ENCODE measurements around the gene PRSS50. TPM values are rescaled to one million over a fixed set of nuclear protein-coding genes. Genes with fewer than 3 reads are reported as not detected.

Gene PRSS50
- total RNA-seq, 1 experiment from 2014 or later = 0.70 TPM

DNA sequence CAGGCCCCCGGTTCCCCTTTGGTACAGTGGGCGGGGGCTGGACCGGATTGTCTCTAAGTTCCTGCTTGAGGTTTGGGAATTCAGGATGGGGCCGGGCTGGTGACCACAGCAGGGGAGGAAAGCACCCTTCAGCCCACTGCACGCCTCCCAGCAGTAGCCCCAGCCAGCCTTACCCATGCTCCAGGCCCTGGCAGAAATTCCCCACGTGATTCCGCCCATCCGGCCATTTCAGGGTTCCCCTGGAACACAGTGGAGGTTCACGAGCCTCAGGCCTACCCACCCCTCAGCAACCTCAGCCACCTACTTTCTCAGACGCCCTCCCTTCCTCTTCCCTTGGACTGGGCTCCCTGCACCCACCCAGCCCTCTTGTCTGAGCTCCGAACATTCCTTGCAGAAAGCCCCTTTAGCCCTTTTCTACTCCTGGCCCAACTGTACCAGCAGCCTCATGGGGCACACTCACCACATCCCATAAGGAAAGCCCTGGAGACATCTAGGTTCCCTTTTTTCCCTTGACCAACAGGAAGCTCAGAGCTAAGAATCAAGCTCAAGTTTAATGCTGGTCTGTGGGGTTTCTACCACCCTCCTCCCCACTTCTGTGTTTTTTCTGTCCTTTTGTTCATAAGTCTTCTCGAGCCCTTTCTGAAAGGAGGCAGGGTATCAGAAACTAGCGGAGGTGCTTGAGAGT lies 35.7 kb downstream of the PRSS50 start:
- no peaks in the 10 kb centered on the region for H3K27me3 Mint-ChIP-seq (ENCODE audit: low read depth)
- H3K36me3 Mint-ChIP-seq = no peaks in the 10 kb centered on the region
- CTCF ChIA-PET = interaction anchor here (1.0 to 1.2 kb wide), 2 partner anchors 18 to 228 kb away, joined by 3 read pairs; no protein-coding TSS in a partner anchor
- no peaks in the 10 kb centered on the region for H3K9me3 Mint-ChIP-seq
- ATAC-seq = no peak
- TF ChIP-seq TCF7 (CRISPR knock-in tag; IDR thresholded peaks at IDR 0.05; ENCODE audit: low read depth) (no peak), SP1 (CRISPR knock-in tag; conservative IDR thresholded peaks at IDR 0.05) (no peak), TEAD4 (CRISPR knock-in tag; IDR thresholded peaks at IDR 0.05) (no peak), TEAD1 (CRISPR knock-in tag; IDR thresholded peaks at IDR 0.05) (no peak)
- TF ChIP-seq, protein P1, sequence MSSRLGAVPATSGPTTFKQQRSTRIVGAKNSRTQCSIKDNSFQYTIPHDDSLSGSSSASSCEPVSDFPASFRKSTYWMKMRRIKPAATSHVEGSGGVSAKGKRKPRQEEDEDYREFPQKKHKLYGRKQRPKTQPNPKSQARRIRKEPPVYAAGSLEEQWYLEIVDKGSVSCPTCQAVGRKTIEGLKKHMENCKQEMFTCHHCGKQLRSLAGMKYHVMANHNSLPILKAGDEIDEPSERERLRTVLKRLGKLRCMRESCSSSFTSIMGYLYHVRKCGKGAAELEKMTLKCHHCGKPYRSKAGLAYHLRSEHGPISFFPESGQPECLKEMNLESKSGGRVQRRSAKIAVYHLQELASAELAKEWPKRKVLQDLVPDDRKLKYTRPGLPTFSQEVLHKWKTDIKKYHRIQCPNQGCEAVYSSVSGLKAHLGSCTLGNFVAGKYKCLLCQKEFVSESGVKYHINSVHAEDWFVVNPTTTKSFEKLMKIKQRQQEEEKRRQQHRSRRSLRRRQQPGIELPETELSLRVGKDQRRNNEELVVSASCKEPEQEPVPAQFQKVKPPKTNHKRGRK (CRISPR knock-in tag; IDR thresholded peaks at IDR 0.05; ENCODE audit: borderline replicate concordance) = no peak
- TF ChIP-seq, protein P2, sequence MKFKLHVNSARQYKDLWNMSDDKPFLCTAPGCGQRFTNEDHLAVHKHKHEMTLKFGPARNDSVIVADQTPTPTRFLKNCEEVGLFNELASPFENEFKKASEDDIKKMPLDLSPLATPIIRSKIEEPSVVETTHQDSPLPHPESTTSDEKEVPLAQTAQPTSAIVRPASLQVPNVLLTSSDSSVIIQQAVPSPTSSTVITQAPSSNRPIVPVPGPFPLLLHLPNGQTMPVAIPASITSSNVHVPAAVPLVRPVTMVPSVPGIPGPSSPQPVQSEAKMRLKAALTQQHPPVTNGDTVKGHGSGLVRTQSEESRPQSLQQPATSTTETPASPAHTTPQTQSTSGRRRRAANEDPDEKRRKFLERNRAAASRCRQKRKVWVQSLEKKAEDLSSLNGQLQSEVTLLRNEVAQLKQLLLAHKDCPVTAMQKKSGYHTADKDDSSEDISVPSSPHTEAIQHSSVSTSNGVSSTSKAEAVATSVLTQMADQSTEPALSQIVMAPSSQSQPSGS (CRISPR knock-in tag; IDR thresholded peaks at IDR 0.05; ENCODE audit: borderline replicate concordance, low read depth) = no peak
- H3K4me3 Mint-ChIP-seq = no peak overlapping the region
- no peaks in the 10 kb centered on the region for H3K4me1 Mint-ChIP-seq
- POLR2A ChIA-PET = no interaction called here
- DNase-seq (ENCODE audit: low spot score) = no peak
- H3K27ac Mint-ChIP-seq = no peak overlapping the region

DNA sequence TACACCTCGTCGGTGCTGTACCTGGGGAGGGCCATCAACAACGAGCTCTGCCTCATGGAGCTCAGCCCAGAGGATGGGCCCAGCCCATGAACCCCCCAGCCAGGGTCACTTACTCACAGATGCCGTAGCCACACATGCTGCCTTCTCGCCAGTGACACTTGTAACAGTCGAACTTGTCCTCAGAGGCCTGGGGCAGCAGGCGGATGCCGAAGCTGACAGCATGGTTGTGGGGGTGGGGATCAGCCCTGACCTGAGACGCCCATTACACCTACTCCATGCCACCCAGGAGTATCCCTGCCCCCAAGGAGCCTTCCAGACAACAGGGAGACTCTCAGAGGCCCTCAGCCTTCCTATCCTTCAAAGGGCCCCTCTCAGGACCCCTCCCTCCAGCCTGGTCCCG lies 36.3 kb downstream of the PRSS50 start:
- no peaks in the 10 kb centered on the region for H3K27me3 Mint-ChIP-seq (ENCODE audit: low read depth)
- H3K36me3 Mint-ChIP-seq = no peaks in the 10 kb centered on the region
- H3K4me1 Mint-ChIP-seq = no peaks in the 10 kb centered on the region
- CTCF ChIA-PET = interaction anchor here (1.0 to 1.2 kb wide), 2 partner anchors 17 to 228 kb away, joined by 3 read pairs; no protein-coding TSS in a partner anchor
- no peak for DNase-seq (ENCODE audit: low spot score)
- H3K27ac Mint-ChIP-seq = no peak overlapping the region
- ATAC-seq = no peak
- POLR2A ChIA-PET = no interaction called here
- no peaks in the 10 kb centered on the region for H3K9me3 Mint-ChIP-seq
- H3K4me3 Mint-ChIP-seq = no peak overlapping the region
- TF ChIP-seq TEAD4 (CRISPR knock-in tag; IDR thresholded peaks at IDR 0.05) = no peak
- no peak for TF ChIP-seq CREB1 (CRISPR knock-in tag; IDR thresholded peaks at IDR 0.05)
- TF ChIP-seq, protein P3, sequence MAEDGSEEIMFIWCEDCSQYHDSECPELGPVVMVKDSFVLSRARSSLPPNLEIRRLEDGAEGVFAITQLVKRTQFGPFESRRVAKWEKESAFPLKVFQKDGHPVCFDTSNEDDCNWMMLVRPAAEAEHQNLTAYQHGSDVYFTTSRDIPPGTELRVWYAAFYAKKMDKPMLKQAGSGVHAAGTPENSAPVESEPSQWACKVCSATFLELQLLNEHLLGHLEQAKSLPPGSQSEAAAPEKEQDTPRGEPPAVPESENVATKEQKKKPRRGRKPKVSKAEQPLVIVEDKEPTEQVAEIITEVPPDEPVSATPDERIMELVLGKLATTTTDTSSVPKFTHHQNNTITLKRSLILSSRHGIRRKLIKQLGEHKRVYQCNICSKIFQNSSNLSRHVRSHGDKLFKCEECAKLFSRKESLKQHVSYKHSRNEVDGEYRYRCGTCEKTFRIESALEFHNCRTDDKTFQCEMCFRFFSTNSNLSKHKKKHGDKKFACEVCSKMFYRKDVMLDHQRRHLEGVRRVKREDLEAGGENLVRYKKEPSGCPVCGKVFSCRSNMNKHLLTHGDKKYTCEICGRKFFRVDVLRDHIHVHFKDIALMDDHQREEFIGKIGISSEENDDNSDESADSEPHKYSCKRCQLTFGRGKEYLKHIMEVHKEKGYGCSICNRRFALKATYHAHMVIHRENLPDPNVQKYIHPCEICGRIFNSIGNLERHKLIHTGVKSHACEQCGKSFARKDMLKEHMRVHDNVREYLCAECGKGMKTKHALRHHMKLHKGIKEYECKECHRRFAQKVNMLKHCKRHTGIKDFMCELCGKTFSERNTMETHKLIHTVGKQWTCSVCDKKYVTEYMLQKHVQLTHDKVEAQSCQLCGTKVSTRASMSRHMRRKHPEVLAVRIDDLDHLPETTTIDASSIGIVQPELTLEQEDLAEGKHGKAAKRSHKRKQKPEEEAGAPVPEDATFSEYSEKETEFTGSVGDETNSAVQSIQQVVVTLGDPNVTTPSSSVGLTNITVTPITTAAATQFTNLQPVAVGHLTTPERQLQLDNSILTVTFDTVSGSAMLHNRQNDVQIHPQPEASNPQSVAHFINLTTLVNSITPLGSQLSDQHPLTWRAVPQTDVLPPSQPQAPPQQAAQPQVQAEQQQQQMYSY (CRISPR knock-in tag; IDR thresholded peaks at IDR 0.05) = no peak
- TF ChIP-seq MXD4 (CRISPR knock-in tag; IDR thresholded peaks at IDR 0.05; ENCODE audit: borderline replicate concordance) = no peak
- no peak for TF ChIP-seq ZNF671 (CRISPR knock-in tag; IDR thresholded peaks at IDR 0.05)
- TF ChIP-seq, protein P4, sequence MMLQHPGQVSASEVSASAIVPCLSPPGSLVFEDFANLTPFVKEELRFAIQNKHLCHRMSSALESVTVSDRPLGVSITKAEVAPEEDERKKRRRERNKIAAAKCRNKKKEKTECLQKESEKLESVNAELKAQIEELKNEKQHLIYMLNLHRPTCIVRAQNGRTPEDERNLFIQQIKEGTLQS (CRISPR knock-in tag; conservative IDR thresholded peaks at IDR 0.05) = no peak
- TF ChIP-seq, protein P5, sequence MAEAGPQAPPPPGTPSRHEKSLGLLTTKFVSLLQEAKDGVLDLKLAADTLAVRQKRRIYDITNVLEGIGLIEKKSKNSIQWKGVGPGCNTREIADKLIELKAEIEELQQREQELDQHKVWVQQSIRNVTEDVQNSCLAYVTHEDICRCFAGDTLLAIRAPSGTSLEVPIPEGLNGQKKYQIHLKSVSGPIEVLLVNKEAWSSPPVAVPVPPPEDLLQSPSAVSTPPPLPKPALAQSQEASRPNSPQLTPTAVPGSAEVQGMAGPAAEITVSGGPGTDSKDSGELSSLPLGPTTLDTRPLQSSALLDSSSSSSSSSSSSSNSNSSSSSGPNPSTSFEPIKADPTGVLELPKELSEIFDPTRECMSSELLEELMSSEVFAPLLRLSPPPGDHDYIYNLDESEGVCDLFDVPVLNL (CRISPR knock-in tag; IDR thresholded peaks at IDR 0.05; ENCODE audit: borderline replicate concordance, low read depth) = no peak
- TF ChIP-seq, protein P6, sequence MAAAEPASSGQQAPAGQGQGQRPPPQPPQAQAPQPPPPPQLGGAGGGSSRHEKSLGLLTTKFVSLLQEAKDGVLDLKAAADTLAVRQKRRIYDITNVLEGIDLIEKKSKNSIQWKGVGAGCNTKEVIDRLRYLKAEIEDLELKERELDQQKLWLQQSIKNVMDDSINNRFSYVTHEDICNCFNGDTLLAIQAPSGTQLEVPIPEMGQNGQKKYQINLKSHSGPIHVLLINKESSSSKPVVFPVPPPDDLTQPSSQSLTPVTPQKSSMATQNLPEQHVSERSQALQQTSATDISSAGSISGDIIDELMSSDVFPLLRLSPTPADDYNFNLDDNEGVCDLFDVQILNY (CRISPR knock-in tag; IDR thresholded peaks at IDR 0.05) = no peak
- no peak for TF ChIP-seq IRF2 (CRISPR knock-in tag; IDR thresholded peaks at IDR 0.05; ENCODE audit: borderline replicate concordance, low read depth)
- TF ChIP-seq JAZF1 (CRISPR knock-in tag; IDR thresholded peaks at IDR 0.05) = no peak
- no peak for TF ChIP-seq NR3C1 (CRISPR knock-in tag; conservative IDR thresholded peaks at IDR 0.05; ENCODE audit: low read depth)
- TF ChIP-seq NR2C2 (CRISPR knock-in tag; IDR thresholded peaks at IDR 0.05) = no peak
- TF ChIP-seq, protein P7, sequence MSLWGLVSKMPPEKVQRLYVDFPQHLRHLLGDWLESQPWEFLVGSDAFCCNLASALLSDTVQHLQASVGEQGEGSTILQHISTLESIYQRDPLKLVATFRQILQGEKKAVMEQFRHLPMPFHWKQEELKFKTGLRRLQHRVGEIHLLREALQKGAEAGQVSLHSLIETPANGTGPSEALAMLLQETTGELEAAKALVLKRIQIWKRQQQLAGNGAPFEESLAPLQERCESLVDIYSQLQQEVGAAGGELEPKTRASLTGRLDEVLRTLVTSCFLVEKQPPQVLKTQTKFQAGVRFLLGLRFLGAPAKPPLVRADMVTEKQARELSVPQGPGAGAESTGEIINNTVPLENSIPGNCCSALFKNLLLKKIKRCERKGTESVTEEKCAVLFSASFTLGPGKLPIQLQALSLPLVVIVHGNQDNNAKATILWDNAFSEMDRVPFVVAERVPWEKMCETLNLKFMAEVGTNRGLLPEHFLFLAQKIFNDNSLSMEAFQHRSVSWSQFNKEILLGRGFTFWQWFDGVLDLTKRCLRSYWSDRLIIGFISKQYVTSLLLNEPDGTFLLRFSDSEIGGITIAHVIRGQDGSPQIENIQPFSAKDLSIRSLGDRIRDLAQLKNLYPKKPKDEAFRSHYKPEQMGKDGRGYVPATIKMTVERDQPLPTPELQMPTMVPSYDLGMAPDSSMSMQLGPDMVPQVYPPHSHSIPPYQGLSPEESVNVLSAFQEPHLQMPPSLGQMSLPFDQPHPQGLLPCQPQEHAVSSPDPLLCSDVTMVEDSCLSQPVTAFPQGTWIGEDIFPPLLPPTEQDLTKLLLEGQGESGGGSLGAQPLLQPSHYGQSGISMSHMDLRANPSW (CRISPR knock-in tag; conservative IDR thresholded peaks at IDR 0.05; ENCODE audit: low read depth) = no peak
- TF ChIP-seq, protein P2 (CRISPR knock-in tag; IDR thresholded peaks at IDR 0.05; ENCODE audit: borderline replicate concordance, low read depth) = no peak
- TF ChIP-seq TCF7 (CRISPR knock-in tag; IDR thresholded peaks at IDR 0.05; ENCODE audit: low read depth) = no peak
